NCI-H524 treated with DMSO at 0.1 percent for 48 hours (cell line): ENCODE data around the gene SLC26A9.
A peak's percentile ranks its signal among the peaks of the same experiment; 100 is the strongest.

Source experiments
- DNase-seq: peaks from one replicate; lab custom pipeline; 2025; lab: John Stamatoyannopoulos, UW

SLC26A9 gene

GRCh38 chr1:205973377-205974232 lies 30.3 kb upstream of the SLC26A9 start:
- no peak for DNase-seq

GRCh38 chr1:205972491-205973168 lies 29.4 kb upstream of the SLC26A9 start:
- no peak for DNase-seq

DNA sequence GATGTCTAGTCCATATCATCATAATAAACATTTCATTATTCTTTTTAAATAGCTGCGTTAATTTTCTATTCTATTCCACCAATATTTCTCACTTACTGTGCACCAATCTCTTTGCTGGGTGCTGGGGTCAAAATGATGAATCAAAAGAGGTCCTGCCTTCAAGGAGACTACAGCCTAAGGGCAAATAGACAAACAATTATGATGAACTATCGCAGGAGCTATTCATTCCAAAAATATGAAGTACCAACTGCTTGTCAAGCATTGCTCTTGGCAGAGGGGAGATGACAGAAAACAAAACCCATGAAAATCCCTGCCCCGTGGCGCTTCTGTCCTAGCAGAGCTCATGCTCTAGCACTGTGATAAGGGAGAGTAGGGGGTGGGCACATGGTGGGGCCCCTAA lies 28.8 kb upstream of the SLC26A9 start:
- DNase-seq, result no peak

GRCh38 chr1:205971082-205971481 lies 27.8 kb upstream of the SLC26A9 start:
- no peak for DNase-seq

DNA sequence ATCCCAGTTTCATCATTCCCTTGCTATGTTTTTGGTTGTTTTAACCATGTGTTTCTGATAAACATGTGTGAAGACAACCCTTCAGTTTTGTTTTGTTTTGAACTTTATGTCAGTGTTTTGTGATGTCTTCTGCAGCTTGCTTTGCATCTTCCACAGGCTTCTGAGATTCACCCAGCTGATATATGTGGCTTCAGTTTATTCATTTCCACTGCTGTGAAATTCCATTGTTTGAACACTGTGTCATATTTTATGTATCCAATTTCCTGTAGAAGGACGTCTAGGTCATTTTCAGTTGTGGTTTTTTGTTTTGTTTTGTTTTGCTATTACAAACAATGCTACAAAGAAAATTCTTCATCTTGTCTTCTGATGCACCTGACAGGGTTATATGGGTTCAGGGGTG lies 27.2 kb upstream of the SLC26A9 start:
- no peak for DNase-seq

- no peak for DNase-seq
Observed at GRCh38 chr1:205969229-205969628, 26.0 kb upstream of the SLC26A9 start.

- DNase-seq, result peak; percentile 57
Observed at GRCh38 chr1:205967554-205968335, 24.5 kb upstream of the SLC26A9 start.

DNA sequence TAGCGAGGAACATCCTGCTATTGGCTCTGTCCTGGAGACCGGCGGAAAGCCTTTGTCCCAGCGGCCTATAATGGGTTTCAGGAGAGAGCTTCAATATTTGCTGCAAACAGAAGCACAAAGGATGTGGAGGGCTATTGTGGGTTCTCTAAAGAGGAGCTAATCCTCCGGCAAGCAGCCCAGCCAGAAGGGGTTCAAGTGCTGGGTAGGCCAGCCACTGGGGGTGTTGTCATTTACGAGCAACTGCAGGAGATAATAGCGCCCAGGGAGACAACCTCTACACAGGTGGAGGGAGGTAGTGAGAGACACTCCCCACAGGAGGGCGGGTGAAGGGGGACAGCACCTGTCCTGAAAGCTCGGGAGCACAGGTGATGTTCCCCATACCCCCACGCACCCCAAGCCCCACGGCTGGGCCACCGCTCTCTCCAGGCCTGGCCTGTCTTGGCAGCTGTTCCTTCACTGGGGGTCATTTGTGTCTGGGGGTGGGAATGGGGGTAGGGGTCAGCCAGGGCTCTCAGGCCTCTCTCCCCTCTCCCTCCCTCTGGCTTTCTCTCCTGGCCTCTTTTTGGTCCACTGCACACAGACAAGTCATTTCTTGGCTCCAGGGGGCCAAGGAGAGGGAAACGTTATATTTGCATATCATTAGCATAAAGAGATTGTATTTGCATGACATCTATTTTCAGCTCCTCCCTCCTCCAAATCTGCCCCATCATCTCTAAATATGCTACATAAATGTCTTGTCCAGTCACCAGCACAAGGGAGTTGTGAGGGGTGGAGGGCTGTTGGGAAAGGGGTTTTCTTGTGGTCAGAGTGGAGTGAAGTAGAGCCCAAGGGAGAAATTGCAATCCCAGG lies 22.0 kb upstream of the SLC26A9 start:
- no peak for DNase-seq

GRCh38 chr1:205963352-205964155 lies 20.3 kb upstream of the SLC26A9 start:
- DNase-seq, result no peak

DNA sequence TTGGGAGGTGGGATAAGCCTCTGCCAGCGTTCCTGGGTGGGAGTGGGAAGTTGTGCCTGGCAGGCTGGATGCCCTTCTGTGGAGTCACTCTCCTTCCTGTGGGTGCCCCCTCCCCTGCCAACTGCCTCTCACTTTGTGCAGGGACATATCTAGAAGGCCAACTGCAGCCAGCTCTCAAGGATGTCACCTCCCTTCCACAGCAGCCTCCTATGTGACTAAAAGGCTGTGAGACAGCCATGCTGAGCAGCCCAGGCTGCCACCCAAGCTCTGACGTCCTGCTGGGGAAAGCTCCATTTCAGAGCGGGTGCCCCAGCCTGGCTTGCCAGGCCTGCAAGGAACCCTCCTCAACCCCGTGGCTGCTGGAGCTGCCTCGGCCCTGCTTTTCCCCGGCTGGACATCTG lies 19.6 kb upstream of the SLC26A9 start:
- no peak for DNase-seq

DNA sequence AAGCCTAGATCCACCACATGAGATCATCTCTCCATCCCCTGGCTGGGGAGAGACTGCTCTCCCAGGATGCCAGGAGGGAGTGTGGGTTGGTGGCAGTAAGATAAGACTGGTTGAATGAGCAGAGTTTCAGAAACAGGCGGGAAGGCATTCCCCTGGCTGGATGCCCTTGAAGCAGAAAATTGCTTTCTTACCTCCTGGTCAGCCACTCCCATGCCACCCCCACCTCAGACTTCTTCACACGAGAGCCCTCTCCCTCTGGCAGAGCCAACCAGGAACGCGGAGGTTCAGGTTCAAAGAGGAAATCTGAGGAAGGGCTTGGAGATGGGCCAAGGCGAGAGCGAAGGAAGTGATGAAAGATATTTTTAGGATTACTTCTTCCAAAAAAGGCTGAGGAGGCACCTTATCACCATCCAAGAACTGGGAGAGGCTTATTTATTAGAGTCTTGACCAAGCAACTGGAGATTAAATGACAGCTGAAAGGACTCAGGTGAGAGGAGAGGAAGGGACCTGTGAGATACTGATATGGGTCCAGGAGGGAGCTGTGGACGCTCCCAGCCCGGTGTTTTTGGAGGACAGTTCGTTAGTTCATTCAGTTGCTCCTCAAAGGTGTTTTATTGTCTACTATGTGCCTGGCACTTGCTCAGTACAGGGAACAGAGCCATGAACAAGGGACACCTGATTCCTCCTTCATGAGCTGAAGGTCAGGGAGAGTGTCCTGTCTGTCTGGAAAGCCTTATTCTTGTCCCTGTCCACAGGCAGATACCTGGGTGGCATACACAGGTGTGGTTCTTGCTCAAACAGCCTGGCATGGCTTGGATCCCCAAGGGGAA lies 18.9 kb upstream of the SLC26A9 start:
- no peak for DNase-seq

GRCh38 chr1:205961405-205961804 lies 18.1 kb upstream of the SLC26A9 start:
- no peak for DNase-seq

- no peak for DNase-seq
Observed at GRCh38 chr1:205959789-205960188, 16.5 kb upstream of the SLC26A9 start.

GRCh38 chr1:205955499-205955898 lies 12.2 kb upstream of the SLC26A9 start:
- DNase-seq, result no peak

DNA sequence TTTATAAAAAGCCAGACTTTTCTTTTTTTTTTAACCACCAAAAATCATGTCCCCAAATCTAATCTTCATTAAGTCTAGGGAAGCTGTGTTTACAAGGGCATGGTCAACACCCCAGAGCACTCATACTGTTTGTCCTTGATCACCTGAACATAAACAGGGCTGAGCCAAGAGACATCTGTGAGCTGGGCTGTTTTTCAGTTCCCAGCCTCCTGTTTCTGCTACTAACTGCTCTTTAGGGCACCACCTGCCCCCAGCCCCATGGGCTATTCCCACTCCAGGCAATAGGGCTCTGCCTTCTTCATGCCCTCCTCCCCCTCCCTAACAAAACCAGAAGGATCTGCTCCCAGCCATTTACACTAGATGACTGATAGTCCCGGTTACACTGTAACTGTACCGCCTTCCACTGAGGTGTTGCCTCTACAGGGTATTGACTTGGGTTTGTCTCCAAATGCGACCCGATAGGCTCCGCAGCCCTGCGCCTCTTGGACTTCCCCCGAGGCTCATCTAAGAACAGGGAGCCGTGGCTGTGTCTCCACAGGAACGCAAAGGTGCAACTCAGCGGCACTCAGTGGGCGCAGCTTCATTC lies 11.7 kb upstream of the SLC26A9 start:
- no peak for DNase-seq

DNA sequence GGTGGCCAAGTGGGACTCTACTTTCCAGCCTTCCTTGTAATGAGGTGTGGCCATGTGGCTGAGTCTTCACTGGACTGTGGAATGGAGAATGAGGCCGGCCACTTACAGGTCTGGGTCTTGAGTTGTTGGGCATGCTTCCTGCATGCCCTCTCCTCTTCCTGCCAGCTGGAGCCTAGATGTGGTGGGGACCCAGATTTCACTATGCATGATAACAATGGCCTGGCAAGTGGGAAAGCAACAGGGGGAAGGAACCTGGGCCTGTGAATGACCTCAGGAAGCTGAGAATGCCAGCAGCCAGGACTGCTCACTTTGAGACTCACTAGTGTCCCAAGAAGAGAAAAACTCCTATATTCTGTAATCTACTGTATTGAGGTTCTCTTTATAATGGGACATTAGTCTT lies 8.5 kb upstream of the SLC26A9 start:
- no peak for DNase-seq

GRCh38 chr1:205950826-205951549 lies 7.7 kb upstream of the SLC26A9 start:
- DNase-seq, result no peak

GRCh38 chr1:205950280-205950679 lies 7.0 kb upstream of the SLC26A9 start:
- DNase-seq, result no peak

GRCh38 chr1:205949753-205950152 lies 6.5 kb upstream of the SLC26A9 start:
- DNase-seq, result no peak
